ENCODE measurements around the gene PPP2R5B. TPM values are rescaled to one million over a fixed set of nuclear protein-coding genes. Genes with fewer than 3 reads are reported as not detected.

Gene PPP2R5B
- total RNA-seq, 1 donor from 2014 or later, result 115 TPM

- intact Hi-C loops (cut with DNase I), result no loop called here
- DNase-seq (ENCODE audit: low spot score in 2 of 2), result peak in 1 of 2 donors; percentile 9
- Histone ChIP-seq H3K27me3 (no peaks in the 10 kb centered on the region), H3K4me1 (no peaks in the 10 kb centered on the region), H3K4me3 (no peak overlapping the region), H3K36me3 (peaks cover 21 to 29% of the 10 kb centered on the region in 2 donors), H3K27ac (no peak overlapping the region), H3K9me3 (no peaks in the 10 kb centered on the region)
- no peak for TF ChIP-seq CTCF (IDR thresholded peaks at IDR 0.05)
Measured at GRCh38 chr11:64936539-64936938, 12.1 kb downstream of the PPP2R5B start.

GRCh38 chr11:64947208-64947814, 22.8 kb downstream of the PPP2R5B start:
- Histone ChIP-seq H3K4me3 (no peak overlapping the region), H3K9me3 (no peaks in the 10 kb centered on the region), H3K27me3 (no peaks in the 10 kb centered on the region), H3K27ac (no peak overlapping the region), H3K36me3 (no peaks in the 10 kb centered on the region), H3K4me1 (no peaks in the 10 kb centered on the region)
- intact Hi-C loops (cut with DNase I), result no loop called here
- peak in 1 of 2 donors; percentile 37 for DNase-seq (ENCODE audit: low spot score in 2 of 2)
- no peak for TF ChIP-seq CTCF (IDR thresholded peaks at IDR 0.05)

GRCh38 chr11:64951529-64951928, 27.0 kb downstream of the PPP2R5B start:
- no peak for TF ChIP-seq CTCF (IDR thresholded peaks at IDR 0.05)
- H3K4me1 ChIP-seq, result no peaks in the 10 kb centered on the region
- no peaks in the 10 kb centered on the region for H3K9me3 ChIP-seq
- no peaks in the 10 kb centered on the region for H3K27me3 ChIP-seq
- DNase-seq (ENCODE audit: low spot score in 2 of 2), result peak in 1 of 2 donors; percentile 19
- no peak overlapping the region for H3K4me3 ChIP-seq
- intact Hi-C loops (cut with DNase I), result no loop called here
- H3K36me3 ChIP-seq, result no peaks in the 10 kb centered on the region
- no peak overlapping the region for H3K27ac ChIP-seq

- no peak overlapping the region for H3K4me3 ChIP-seq
- no peaks in the 10 kb centered on the region for H3K4me1 ChIP-seq
- no peaks in the 10 kb centered on the region for H3K9me3 ChIP-seq
- no peak for TF ChIP-seq CTCF (IDR thresholded peaks at IDR 0.05)
- H3K36me3 ChIP-seq, result no peaks in the 10 kb centered on the region
- intact Hi-C loops (cut with DNase I), result no loop called here
- no peaks in the 10 kb centered on the region for H3K27me3 ChIP-seq
- DNase-seq (ENCODE audit: low spot score in 2 of 2), result peak in 1 of 2 donors; percentile 24
- no peak overlapping the region for H3K27ac ChIP-seq
Measured at GRCh38 chr11:64954201-64954600, 29.7 kb downstream of the PPP2R5B start.

GRCh38 chr11:64959498-64959897, 35.0 kb downstream of the PPP2R5B start:
- Histone ChIP-seq H3K4me1 (no peaks in the 10 kb centered on the region), H3K4me3 (no peak overlapping the region), H3K36me3 (no peaks in the 10 kb centered on the region), H3K27ac (no peak overlapping the region), H3K9me3 (no peaks in the 10 kb centered on the region), H3K27me3 (no peaks in the 10 kb centered on the region)
- no peak for TF ChIP-seq CTCF (IDR thresholded peaks at IDR 0.05)
- DNase-seq (ENCODE audit: low spot score in 2 of 2), result no peak
- intact Hi-C loops (cut with DNase I), result no loop called here

- intact Hi-C loops (cut with DNase I), result no loop called here
- H3K27ac ChIP-seq, result no peak overlapping the region
- H3K9me3 ChIP-seq, result no peaks in the 10 kb centered on the region
- TF ChIP-seq CTCF (IDR thresholded peaks at IDR 0.05), result no peak
- no peaks in the 10 kb centered on the region for H3K4me1 ChIP-seq
- H3K4me3 ChIP-seq, result no peak overlapping the region
- H3K27me3 ChIP-seq, result no peaks in the 10 kb centered on the region
- no peak for DNase-seq (ENCODE audit: low spot score in 2 of 2)
- no peaks in the 10 kb centered on the region for H3K36me3 ChIP-seq
Measured at GRCh38 chr11:64960719-64961118, 36.2 kb downstream of the PPP2R5B start.

Measured in ascending aorta (tissue), 2 donors.